CD4-positive, alpha-beta T cell treated with Interleukin-4 for 1 hour (primary cell): ENCODE data around the gene TFCP2.
"Not testable (repeated sequence)": the region's sequence is repeated elsewhere in the genome, so short reads cannot be mapped to it uniquely, and the experiment has no call there.

Experiments
- DNase-seq, 2 donors: peaks; one replicate each; pipeline ENCODE4 v3.0.0-alpha.2; 2020 to 2022

The TFCP2 gene

GRCh38 chr12:51147309-51147708, 25.6 kb downstream of the TFCP2 start:
- DNase-seq = no peak

DNA sequence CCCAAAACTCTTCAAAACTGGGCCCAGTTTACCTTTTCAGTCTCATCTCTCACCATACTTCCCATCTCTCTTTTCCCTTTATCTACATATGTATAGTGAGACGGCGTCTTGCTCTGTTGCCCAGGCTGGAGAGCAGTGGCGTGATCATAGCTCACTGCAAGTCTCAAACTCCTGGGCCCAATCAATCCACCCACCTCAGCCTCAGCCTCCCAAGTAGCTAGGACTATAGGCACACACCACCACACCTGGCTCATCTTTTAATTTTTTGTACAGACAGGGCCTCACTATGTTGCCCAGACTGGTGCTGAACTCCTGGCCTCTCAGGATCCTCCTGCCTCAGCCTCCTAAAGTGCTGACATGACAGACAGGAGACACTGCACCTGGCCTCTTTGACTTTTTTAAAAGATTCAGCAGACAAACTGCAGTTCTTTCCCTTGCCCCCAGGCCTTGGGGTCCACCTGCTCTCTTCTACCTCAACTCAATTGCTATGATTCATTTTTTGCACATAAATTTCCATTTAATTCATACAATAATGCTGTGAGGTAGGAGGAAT, 33.6 kb downstream of the TFCP2 start:
- no peak for DNase-seq

DNA sequence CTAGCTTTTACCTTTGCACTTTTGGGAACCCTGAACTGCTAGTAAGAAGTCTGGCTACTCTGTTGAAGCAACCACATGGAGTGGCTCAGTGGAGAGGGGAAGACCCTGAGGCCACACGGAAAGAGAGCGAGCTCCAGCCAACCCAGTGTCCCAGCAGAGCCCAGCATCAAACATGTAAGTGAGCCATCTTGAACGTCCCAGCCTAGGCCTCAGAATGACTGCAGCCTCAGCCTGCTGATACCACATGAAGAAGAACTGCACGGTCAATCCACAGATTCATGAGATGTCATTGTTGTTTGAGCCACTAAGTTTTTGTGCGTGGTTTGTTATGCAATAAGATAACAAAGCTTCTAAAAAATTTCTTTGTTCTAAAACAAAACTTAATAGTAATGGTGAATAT, 40.2 kb downstream of the TFCP2 start:
- DNase-seq = no peak

DNA sequence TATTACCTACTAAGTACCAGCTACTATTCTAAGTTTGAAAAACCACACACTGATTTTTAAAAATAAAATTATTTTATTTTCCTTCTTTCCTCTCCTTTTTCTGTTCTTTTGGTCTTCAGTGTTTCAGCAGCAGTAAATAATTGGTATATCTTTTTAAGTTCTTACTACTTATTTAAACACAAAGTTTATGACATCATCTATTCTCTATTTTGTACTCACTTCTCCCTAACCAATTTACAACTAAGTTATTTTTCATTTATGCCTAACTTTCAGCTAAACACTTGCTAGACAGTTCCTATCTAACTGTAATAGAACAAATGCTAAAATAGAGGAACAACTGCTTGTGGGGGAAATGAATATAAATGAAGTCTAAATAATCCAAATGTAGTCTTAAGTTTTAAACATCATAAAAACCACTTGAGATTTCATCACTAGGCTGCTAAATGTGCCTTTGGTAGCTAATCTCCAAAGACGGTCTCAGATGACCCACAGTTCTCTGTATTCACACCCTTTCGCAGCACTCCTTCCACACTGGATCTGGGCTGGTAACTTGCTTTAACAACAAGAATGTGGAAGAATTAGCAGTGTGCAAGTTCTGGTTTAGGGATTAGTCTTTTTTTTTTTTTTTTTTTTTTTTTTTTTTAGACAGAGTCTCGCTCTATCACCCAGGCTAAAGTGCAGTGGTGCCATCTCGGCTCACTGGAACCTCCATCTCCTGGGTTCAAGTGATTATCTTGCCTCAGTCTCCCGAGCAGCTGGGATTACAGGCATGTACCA, 41.0 kb downstream of the TFCP2 start:
- DNase-seq = no peak

- DNase-seq = no peak
Observed at GRCh38 chr12:51128919-51129318, 44.0 kb downstream of the TFCP2 start.

DNA sequence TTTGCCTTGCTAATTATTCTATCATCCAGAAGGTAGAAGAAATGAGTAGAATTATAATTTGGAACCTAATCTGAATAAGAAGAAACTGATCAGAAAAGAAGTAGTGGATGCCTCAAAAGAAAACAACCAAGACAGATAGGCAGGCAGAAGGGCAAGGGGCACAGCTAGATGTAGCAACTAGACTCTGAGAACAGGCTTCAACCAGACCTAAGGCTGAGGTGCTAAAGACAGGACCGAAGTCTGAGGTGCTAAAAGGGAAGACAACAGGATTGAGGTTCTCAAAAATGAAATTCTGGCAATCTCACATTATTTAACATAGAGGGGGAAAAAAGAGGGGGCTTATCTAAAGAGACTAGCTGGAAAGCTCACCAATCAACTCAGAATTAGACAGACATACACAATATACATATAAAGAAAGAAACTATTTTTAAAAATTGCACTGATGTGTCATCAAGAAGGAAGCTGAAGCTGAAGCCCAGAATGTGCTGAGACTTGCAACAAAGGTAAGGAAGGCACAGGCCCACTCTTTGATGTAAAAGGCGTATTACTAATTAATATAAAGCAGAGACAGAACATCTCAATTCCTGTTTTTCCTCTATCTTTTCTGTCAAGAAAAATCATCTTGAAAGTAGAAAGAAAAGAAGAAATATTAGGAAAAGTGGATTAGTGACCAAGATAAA, 45.7 kb downstream of the TFCP2 start:
- no peak for DNase-seq

- no peak for DNase-seq
Observed at GRCh38 chr12:51126297-51126696, 46.6 kb downstream of the TFCP2 start.

DNA sequence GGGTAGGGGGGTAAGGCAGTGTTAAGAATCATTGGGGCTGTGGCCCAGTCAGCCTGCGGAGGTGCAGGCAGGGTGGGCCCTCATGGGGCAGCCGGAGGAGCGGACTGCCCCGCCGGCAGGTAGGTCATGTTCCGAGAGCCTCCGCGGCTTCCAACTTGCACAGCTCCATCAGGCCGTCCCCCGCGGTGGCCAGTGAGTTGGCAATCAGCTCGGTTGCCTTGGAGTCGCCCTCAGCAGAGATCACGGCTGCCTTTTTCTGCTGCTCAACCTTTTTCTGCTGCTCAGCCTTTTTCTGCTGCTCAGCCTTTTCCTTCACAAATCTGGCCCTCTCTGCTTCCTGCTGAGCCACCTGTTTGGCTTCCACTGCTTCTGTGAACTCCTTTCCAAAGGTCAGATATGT, 48.4 kb downstream of the TFCP2 start:
- DNase-seq = no peak

- no peak for DNase-seq
Observed at GRCh38 chr12:51122844-51123243, 50.1 kb downstream of the TFCP2 start.

GRCh38 chr12:51118706-51119105, 54.2 kb downstream of the TFCP2 start:
- no peak for DNase-seq

DNA sequence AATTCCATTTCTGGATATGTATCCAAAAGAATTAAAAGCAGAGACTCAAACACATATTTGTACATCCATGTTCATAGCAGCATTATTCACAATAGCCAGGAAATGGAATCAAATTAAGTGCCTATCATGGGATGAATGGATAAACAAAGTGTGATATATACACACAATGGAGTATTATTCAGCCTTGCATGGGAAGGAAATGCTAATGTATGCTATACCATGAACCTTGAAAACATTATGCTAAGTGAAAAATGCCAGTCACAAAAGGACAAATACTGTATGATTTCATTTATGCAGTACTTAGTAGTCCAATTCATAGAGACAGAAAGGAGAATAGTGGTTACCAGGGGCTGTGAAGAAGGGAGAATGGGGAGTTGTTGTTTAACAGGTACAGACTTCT, 57.4 kb downstream of the TFCP2 start:
- DNase-seq = no peak

- no peak for DNase-seq
Observed at GRCh38 chr12:51108136-51108535, 64.8 kb downstream of the TFCP2 start.

DNA sequence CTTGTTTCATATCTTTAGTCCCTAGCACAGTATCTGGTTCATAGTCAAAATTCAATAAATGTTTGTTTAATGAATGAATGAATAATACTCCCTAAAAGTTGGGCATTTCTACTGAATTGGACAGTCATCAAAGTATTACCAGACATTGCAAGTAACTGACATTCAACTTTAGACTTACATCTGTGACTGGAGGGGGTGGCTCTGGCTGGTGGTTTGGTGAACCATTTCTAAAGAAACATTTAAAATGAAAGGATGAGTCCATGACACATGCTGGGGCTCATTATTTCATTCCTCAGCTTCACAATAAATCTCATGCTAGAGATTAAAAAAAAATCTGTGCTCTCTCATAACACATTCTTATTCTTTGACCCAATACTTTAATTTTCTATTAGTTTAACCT, 69.0 kb downstream of the TFCP2 start:
- no peak for DNase-seq

- no peak for DNase-seq
Observed at GRCh38 chr12:51098611-51099010, 74.3 kb downstream of the TFCP2 start.

GRCh38 chr12:51090705-51091229, 82.2 kb downstream of the TFCP2 start:
- no peak for DNase-seq

DNA sequence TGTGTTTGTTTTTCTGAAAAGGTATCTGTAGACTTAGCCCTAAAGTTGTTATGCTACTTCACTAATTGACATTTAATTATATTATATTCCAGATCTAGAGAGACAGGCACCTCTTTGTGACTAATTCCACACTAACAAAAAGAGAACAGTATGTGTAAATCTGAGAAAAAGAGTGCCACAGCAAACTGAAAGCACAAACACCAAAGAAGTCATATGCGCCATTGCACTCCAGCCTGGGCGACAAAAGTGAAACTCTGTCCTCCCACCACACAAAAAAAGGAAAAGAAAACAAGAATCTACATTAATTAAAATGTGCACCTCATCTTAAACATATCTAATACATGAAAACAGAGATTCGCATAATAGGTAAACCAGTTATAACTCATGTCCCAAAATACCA, 85.1 kb downstream of the TFCP2 start:
- DNase-seq = no peak

GRCh38 chr12:51086933-51087332, 86.0 kb downstream of the TFCP2 start:
- no peak for DNase-seq

DNA sequence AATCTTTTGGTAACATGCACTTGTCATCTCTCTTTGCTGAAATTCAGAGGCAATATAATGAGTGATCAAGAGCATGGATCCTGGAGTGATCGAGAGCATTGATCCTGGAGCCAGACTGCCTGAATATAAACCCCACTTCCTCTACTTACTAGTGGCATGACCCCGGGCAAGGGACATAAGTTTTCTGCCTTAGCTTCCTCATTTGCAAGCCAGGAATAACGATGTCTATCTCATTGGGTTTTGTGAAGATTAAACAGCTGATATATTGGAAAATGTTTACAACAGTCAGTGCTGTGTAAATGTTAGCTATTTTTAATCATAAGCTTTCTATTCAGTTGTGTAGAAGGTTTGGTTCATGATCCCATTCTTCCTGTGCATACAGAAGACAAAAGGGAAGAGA, 87.2 kb downstream of the TFCP2 start:
- DNase-seq = no peak

- DNase-seq = peak; percentile 96 to 97
Observed at GRCh38 chr12:51083126-51083833, 89.7 kb downstream of the TFCP2 start, which contains the start of gene CSRNP2. Gene CSRNP2 (minus strand): TSS chr12:51083596. CDS start chr12:51076561, 7,035 bp downstream.

DNA sequence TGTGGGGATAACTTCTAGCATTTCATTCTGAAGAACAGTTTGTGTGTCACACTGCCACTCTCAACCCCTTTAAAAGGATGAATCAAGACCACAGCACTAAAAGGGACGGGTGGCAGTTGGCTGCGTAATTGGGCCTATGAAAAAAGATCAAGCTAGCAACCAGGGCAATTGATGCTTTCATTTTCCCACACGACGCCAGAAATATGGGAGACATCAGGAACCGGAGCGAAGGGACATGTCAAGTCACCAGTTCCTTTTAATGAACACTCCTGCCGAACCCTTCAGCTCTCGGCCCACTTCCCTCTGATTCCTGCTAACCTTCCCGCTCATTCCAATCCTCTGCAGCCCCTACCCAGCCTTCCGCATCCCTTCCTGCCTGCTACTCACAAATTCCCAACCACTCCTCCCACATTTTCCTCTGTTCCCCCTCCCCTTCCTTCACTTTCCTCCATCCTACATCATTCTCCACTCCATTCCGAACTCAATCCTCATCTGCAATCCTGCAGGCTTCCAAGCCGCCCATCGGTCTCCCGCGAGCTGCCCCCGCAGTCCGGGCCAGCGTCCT, 90.3 kb downstream of the TFCP2 start:
- peak; percentile 22 to 32 for DNase-seq

DNA sequence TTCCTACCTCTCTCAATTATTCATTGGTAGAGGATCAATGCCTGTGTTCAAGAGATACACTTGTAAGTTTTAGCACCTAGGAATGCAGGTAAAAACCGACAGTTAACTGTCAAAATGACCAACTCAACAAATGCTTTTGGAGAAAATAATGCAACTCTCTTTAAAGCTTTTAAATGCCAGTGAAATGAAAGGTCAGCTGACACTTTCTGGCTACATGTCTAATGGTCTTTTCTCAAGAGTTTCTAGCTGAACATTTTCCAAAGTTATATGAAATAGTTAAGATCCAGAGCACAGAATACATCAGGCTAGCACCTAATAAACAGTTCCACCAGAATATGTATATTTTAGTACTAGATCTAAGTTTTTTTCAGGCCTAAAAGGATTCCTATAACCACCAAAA, 91.5 kb downstream of the TFCP2 start:
- no peak for DNase-seq

DNA sequence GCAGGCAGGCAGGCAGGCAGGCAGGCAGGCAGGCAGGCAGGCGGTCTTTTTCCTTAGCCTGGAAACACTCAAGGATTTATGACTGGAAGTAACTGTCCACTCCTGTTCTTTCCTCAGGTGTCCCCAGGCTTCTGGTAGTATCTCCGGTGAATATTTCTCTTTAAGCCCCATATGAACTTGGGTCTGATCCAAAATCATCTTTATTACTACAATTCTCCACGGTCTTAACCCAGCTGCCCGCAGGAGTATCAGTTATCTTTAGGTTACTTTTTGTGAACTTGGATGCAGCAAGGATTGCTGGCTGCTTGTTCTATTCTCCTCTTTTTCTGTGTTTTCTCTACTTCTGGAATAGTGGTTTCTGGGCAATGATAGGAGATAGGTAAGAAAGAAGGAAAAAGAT, 92.8 kb downstream of the TFCP2 start:
- no peak for DNase-seq

DNA sequence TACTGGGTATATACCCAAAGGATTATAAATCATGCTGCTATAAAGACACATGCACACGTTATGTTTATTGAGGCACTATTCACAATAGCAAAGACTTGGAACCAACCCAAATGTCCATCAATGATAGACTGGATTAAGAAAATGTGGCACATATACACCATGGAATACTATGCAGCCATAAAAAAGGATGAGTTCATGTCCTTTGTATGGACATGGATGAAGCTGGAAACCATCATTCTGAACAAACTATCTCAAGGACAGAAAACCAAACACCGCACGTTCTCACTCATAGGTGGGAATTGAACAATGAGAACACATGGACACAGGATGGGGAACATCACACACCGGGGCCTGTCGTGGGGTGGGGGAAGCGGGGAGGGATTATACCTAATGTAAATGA, 94.1 kb downstream of the TFCP2 start:
- DNase-seq = not testable (repeated sequence)
